Skeletal muscle cell (primary cell): ENCODE data around the gene MR1.
"Not testable (repeated sequence)": the region's sequence is repeated elsewhere in the genome, so short reads cannot be mapped to it uniquely, and the experiment has no call there.

ENCODE experiments used
- DNase-seq: peaks from one replicate; pipeline ENCODE4 v3.0.0-alpha.2; 2010; ENCODE audit warnings: low read depth
- H3K4me3 ChIP-seq: 2 replicates; pipeline ENCODE4 v1.5.1; 2011; ENCODE audit warnings: low read depth, mild to moderate bottlenecking, control low read depth, low read length, moderate library complexity

MR1 gene

GRCh38 chr1:181023265-181024057 is 10.3 kb upstream of the MR1 start:
- peak overlapping the region; percentile 26 for H3K4me3 ChIP-seq
- no peak for DNase-seq

GRCh38 chr1:181028196-181028595 is 5.6 kb upstream of the MR1 start:
- DNase-seq = no peak
- H3K4me3 ChIP-seq = no peak overlapping the region

- DNase-seq = no peak
- no peak overlapping the region for H3K4me3 ChIP-seq
These were observed 5.2 kb upstream of the MR1 start for GRCh38 chr1:181028615-181029014.

GRCh38 chr1:181032535-181032934 is 1.2 kb upstream of the MR1 start:
- DNase-seq = no peak
- no peak overlapping the region for H3K4me3 ChIP-seq

- H3K4me3 ChIP-seq = peak overlapping the region; percentile 33
- no peak for DNase-seq
These were observed 520 bp upstream of the MR1 start for GRCh38 chr1:181033128-181033798.

GRCh38 chr1:181035210-181035609 is 1.4 kb downstream of the MR1 start:
- H3K4me3 ChIP-seq, DNase-seq: not testable (repeated sequence)

- no peak for DNase-seq
- no peak overlapping the region for H3K4me3 ChIP-seq
These were observed 2.5 kb downstream of the MR1 start for GRCh38 chr1:181036107-181036836.

- DNase-seq = no peak
- H3K4me3 ChIP-seq = no peak overlapping the region
These were observed 3.6 kb downstream of the MR1 start for GRCh38 chr1:181037386-181037785.

- DNase-seq = no peak
- no peak overlapping the region for H3K4me3 ChIP-seq
These were observed 4.7 kb downstream of the MR1 start for GRCh38 chr1:181038399-181038873.

GRCh38 chr1:181040284-181040865 is 6.6 kb downstream of the MR1 start:
- no peak overlapping the region for H3K4me3 ChIP-seq
- DNase-seq = no peak

- H3K4me3 ChIP-seq = no peak overlapping the region
- no peak for DNase-seq
These were observed 9.5 kb downstream of the MR1 start for GRCh38 chr1:181043025-181043888.

- no peak for DNase-seq
- H3K4me3 ChIP-seq = no peak overlapping the region
These were observed 10.7 kb downstream of the MR1 start for GRCh38 chr1:181044449-181044966.

GRCh38 chr1:181045946-181046345 is 12.2 kb downstream of the MR1 start:
- not testable (repeated sequence) for H3K4me3 ChIP-seq, DNase-seq

GRCh38 chr1:181049378-181049777 is 15.6 kb downstream of the MR1 start:
- H3K4me3 ChIP-seq = no peak overlapping the region
- DNase-seq = no peak

GRCh38 chr1:181050922-181051321 is 17.1 kb downstream of the MR1 start:
- H3K4me3 ChIP-seq = no peak overlapping the region
- DNase-seq = no peak

GRCh38 chr1:181056560-181056959 is 22.8 kb downstream of the MR1 start:
- H3K4me3 ChIP-seq = no peak overlapping the region
- DNase-seq = no peak

- no peak for DNase-seq
- no peak overlapping the region for H3K4me3 ChIP-seq
These were observed 23.3 kb downstream of the MR1 start for GRCh38 chr1:181057079-181057478.

- no peak overlapping the region for H3K4me3 ChIP-seq
- DNase-seq = no peak
These were observed 25.7 kb downstream of the MR1 start for GRCh38 chr1:181059435-181059834.

GRCh38 chr1:181060066-181060465 is 26.3 kb downstream of the MR1 start:
- no peak for DNase-seq
- no peak overlapping the region for H3K4me3 ChIP-seq
